ENCODE results near the gene WNK2.

WNK2 gene

GRCh38 chr9:93255494-93255867 is 71.5 kb downstream of the WNK2 start:
- no peak for DNase-seq (ENCODE audit: low read depth)

GRCh38 chr9:93255994-93256877 is 72.3 kb downstream of the WNK2 start:
- DNase-seq (ENCODE audit: low read depth) = no peak

- no peak for DNase-seq (ENCODE audit: low read depth)
Measured at GRCh38 chr9:93256878-93257807, 73.2 kb downstream of the WNK2 start.

GRCh38 chr9:93257808-93258331 is 73.9 kb downstream of the WNK2 start:
- no peak for DNase-seq (ENCODE audit: low read depth)

- no peak for DNase-seq (ENCODE audit: low read depth)
Measured at GRCh38 chr9:93258419-93258817, 74.5 kb downstream of the WNK2 start.

GRCh38 chr9:93258818-93259489 is 75.0 kb downstream of the WNK2 start:
- no peak for DNase-seq (ENCODE audit: low read depth)

GRCh38 chr9:93259490-93260262 is 75.7 kb downstream of the WNK2 start:
- DNase-seq (ENCODE audit: low read depth) = no peak

GRCh38 chr9:93260263-93261066 is 76.5 kb downstream of the WNK2 start:
- DNase-seq (ENCODE audit: low read depth) = no peak

- DNase-seq (ENCODE audit: low read depth) = no peak
Measured at GRCh38 chr9:93261281-93261680, 77.3 kb downstream of the WNK2 start.

- no peak for DNase-seq (ENCODE audit: low read depth)
Measured at GRCh38 chr9:93261735-93262523, 78.0 kb downstream of the WNK2 start.

- no peak for DNase-seq (ENCODE audit: low read depth)
Measured at GRCh38 chr9:93262537-93263310, 78.8 kb downstream of the WNK2 start.

- DNase-seq (ENCODE audit: low read depth) = no peak
Measured at GRCh38 chr9:93263334-93264229, 79.6 kb downstream of the WNK2 start.

- no peak for DNase-seq (ENCODE audit: low read depth)
Measured at GRCh38 chr9:93264338-93265125, 80.6 kb downstream of the WNK2 start.

- no peak for DNase-seq (ENCODE audit: low read depth)
Measured at GRCh38 chr9:93265301-93265971, 81.5 kb downstream of the WNK2 start.

GRCh38 chr9:93265972-93266371 is 82.0 kb downstream of the WNK2 start:
- no peak for DNase-seq (ENCODE audit: low read depth)

GRCh38 chr9:93266521-93267001 is 82.6 kb downstream of the WNK2 start:
- DNase-seq (ENCODE audit: low read depth) = no peak
